GM12873 (cell line): ENCODE measurements around the gene PTPRR.

Source experiments
- TF ChIP-seq, protein P1 (sequence below): IDR thresholded peaks from 2 replicates; pipeline ENCODE4 v1.5.1; 2012; ENCODE audit warnings: low read depth, mild to moderate bottlenecking, moderate library complexity, low read length, control low read depth; ENCODE audit not compliant: insufficient read depth; ENCODE audit errors: missing control alignments

The PTPRR gene

DNA sequence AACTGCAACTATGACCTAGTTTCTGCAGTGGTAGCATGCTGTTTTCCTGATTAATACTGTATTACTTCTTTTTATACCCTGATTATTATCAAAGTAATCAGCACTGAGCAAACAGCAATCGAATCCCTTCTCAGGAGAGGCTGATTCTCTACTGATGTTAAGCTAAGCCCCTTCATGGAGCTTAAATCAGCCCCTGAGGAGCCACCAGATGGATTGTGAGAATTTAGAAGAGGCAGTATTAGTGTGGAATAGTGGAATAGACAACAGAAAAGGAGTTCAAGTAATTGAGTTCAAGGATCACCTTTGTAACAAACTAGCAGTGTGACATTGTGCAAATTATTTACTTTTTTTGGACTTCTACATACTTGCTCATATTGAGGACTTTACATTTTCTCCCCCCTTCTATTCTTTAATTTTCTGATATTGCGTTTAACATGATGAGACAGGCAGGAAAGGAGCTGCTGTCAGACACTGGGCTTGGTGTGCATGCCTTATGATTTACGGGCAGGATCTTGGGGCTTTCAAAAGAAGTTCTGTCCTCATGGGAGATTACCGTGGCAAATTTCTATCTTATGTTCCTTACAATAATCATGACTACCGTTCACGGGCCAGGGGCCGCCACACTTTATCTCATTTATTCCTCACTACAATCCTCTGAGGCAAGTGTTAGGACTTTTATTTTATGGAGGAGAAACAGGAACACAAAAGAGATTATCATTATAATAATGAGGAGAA, 68.0 kb downstream of the PTPRR start:
- TF ChIP-seq, protein P1, sequence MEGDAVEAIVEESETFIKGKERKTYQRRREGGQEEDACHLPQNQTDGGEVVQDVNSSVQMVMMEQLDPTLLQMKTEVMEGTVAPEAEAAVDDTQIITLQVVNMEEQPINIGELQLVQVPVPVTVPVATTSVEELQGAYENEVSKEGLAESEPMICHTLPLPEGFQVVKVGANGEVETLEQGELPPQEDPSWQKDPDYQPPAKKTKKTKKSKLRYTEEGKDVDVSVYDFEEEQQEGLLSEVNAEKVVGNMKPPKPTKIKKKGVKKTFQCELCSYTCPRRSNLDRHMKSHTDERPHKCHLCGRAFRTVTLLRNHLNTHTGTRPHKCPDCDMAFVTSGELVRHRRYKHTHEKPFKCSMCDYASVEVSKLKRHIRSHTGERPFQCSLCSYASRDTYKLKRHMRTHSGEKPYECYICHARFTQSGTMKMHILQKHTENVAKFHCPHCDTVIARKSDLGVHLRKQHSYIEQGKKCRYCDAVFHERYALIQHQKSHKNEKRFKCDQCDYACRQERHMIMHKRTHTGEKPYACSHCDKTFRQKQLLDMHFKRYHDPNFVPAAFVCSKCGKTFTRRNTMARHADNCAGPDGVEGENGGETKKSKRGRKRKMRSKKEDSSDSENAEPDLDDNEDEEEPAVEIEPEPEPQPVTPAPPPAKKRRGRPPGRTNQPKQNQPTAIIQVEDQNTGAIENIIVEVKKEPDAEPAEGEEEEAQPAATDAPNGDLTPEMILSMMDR, result no peak

DNA sequence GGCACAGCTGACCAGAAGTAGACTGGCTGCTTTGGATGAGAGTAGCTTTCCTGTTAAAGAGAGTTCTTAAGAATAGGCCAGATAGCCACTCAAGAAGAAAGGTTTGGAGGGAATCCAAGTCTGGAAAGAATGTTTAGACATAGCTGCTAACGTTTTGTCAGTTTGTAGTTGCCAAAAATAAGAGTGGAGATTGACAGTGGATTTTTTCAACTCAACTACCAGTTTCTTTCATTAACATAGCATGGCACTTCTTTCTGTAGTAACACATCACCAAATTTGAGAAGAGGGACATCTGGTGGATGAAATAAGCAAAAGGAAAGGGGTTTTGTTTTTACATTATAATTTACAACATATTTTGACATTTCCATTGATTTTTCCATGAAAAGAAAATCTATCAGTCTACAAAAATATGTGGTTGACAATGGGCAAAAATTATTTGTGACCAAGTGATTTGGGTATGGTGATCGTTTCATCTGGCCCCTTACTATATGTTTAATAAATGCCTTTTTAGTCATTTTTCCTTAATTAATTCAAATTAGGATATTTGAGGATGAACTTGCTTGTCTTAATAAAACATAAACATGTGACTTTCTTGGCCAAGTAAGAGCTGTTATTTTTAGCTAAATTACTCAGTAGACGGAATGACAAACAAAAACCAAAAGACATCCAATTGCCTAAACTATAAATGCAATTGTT, 71.1 kb downstream of the PTPRR start:
- TF ChIP-seq, protein P1, result peak; percentile 15

DNA sequence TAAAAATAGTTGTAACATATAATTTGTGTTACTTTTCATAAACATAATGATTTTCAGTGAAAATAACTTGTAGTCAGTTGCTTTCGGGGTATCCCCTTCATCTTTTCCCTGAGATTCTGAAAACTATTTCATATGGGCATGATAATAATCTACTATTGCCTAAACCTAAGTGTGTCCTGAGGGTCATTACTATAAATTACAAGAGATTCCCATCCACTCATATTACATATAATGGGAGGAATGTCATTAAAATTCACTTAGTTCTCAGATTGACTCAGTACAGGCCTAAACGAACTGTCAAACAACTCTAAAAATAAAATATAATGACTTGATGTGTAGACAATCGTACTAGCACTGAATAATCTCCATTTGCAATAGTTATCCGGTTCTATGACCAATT, 72.7 kb downstream of the PTPRR start:
- TF ChIP-seq, protein P1, result no peak

DNA sequence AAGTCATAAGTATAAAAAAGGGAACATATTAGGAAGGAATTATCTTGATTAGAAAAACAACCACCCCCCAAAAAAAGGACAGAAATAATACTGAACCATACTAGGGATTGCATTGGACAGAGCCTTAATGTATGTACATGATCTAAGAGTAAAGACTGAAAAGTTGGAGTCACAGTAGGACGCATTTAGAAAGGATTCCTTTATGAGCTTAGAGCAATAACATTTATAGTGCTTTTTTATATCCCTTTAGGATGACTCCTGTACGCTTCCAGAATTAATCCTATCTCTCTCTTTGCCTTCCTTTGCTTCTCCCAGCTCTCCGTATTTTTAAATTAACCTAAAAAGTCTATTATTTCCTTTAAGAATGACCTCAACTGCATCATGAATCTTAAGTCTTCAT, 75.3 kb downstream of the PTPRR start:
- TF ChIP-seq, protein P1, result no peak

DNA sequence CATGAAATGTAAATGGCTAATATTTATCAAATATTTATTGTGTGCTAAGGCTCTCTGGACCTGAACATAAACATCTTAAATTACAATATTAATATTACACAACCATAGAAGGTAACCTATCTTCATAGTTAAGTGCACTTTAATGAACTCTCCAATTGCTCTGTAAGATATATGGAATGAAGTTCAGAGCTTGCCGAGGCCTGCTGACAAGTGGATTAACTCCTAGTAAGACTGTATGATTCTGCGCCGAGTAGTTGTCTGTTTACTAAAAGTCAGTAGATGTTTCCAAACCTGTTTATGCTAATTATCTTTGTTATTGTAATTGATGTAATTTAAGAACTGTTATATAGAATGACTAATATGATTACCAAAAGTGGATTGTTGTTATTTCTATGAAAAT, 77.2 kb downstream of the PTPRR start:
- TF ChIP-seq, protein P1, result no peak

DNA sequence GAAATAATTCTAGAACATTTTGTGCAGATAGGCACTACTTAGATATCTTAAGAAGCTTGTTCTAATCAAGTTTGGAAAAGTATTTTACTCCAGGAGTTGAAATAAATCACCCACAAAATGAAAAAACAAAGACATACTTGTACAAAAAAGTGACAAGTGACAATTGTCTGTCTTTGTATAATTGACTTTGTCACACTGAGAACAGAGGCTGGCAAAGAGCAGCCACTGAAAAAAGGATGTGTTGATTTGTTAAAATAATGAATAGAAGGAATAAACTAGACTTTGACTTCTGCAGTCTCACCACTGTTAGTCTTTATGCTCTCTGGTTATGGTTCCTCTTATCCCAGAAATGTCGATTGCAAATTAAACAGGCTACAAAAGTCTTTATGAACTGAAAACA, 77.6 kb downstream of the PTPRR start:
- TF ChIP-seq, protein P1, result no peak

DNA sequence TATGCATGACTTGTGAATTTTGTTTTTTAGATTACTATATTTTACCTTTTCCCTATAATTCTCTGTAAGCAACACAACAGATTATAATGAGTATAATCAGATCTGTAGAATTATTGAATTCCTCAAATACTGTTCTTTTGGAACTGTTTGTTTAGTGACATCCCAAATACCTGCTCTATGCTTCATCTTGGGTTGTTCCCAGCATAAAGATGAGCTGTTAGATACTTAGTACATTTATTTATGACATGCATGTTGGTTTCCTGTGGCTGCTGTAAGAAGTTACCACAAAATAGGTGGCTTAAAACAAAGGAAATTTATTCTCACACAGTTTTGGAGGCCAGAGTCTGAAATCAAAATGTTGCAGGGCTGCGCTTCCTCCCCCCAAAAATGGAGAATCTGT, 78.4 kb downstream of the PTPRR start:
- TF ChIP-seq, protein P1, result no peak
